Measurements from ENCODE around the gene CD53. TPM values are rescaled to one million over a fixed set of nuclear protein-coding genes. Genes with fewer than 3 reads are reported as not detected.

The CD53 gene
- total RNA-seq, 1 experiment from 2014 or later = not detected

DNA sequence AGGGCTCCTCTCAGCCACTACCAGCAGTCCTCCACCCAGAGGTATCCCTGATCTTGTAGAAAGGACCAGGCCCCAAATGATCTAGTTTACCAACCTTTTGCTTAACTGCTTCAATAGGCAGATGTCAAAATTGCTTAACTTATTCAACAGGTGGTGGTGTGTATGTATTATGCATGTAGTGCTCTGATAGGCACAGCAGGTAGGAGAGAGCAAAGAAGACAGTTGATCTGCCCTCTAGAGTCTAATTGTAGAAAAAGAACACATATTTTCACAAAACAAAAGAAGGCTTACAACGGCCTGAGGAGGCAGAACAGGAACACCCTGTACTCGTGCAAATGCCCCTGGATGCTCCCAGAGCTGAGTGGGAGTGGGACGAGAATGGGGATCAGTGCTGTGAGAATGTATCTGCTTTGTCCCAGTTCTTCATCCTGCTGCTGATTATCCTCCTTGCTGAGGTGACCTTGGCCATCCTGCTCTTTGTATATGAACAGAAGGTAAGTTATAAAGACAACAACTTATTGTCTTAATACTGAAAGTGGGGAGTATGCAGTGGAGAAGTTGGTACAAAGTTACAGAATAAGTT is 21.1 kb downstream of the CD53 start:
- Mint-ChIP-seq H3K4me3 (ENCODE audit: low read depth, unreplicated experiment) (no peak overlapping the region), H3K27me3 (ENCODE audit: unreplicated experiment) (peaks cover 69% of the 10 kb centered on the region), H3K9me3 (ENCODE audit: low read depth, unreplicated experiment) (no peaks in the 10 kb centered on the region), H3K36me3 (ENCODE audit: insufficient read depth, unreplicated experiment) (no peaks in the 10 kb centered on the region), H3K27ac (ENCODE audit: unreplicated experiment) (no peak overlapping the region), H3K4me1 (ENCODE audit: low read depth, unreplicated experiment) (no peaks in the 10 kb centered on the region)
- TF ChIP-seq, protein P1, sequence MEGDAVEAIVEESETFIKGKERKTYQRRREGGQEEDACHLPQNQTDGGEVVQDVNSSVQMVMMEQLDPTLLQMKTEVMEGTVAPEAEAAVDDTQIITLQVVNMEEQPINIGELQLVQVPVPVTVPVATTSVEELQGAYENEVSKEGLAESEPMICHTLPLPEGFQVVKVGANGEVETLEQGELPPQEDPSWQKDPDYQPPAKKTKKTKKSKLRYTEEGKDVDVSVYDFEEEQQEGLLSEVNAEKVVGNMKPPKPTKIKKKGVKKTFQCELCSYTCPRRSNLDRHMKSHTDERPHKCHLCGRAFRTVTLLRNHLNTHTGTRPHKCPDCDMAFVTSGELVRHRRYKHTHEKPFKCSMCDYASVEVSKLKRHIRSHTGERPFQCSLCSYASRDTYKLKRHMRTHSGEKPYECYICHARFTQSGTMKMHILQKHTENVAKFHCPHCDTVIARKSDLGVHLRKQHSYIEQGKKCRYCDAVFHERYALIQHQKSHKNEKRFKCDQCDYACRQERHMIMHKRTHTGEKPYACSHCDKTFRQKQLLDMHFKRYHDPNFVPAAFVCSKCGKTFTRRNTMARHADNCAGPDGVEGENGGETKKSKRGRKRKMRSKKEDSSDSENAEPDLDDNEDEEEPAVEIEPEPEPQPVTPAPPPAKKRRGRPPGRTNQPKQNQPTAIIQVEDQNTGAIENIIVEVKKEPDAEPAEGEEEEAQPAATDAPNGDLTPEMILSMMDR (IDR thresholded peaks at IDR 0.05; ENCODE audit: unreplicated experiment) = no peak
- CTCF ChIA-PET = no interaction called here
- no TSS peak for BruUV-seq (replicated peaks)
- intact Hi-C loops (cut with micrococcal nuclease; ENCODE audit: unreplicated experiment) = no loop called here
- no peak for DNase-seq

DNA sequence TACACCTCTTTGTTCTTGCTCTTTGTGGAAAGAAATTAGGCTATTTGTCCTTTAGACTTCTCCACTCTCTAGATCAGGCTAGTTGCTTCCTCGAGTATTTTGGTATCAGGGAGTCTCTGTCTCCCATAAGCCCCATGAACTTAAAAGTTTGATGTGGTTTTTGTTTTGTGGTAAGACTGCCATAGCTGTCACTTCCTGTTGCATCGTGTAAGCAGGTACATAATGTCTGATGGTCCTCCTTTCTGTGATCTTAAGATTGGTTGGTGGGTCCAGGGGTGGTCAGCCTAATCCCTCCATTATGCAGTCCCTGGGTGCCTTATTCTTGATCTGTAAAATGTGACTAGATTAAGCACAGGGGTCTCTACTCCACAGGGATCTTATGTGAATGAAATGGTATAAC is 23.1 kb downstream of the CD53 start:
- CTCF ChIA-PET = no interaction called here
- TF ChIP-seq, protein P1 (IDR thresholded peaks at IDR 0.05; ENCODE audit: unreplicated experiment) = no peak
- no peaks in the 10 kb centered on the region for H3K36me3 Mint-ChIP-seq (ENCODE audit: insufficient read depth, unreplicated experiment)
- no peaks in the 10 kb centered on the region for H3K4me1 Mint-ChIP-seq (ENCODE audit: low read depth, unreplicated experiment)
- H3K4me3 Mint-ChIP-seq (ENCODE audit: low read depth, unreplicated experiment) = no peak overlapping the region
- no peak overlapping the region for H3K27ac Mint-ChIP-seq (ENCODE audit: unreplicated experiment)
- H3K9me3 Mint-ChIP-seq (ENCODE audit: low read depth, unreplicated experiment) = no peaks in the 10 kb centered on the region
- no TSS peak for BruUV-seq (replicated peaks)
- DNase-seq = no peak
- intact Hi-C loops (cut with micrococcal nuclease; ENCODE audit: unreplicated experiment) = no loop called here
- H3K27me3 Mint-ChIP-seq (ENCODE audit: unreplicated experiment) = peaks cover 65% of the 10 kb centered on the region

DNA sequence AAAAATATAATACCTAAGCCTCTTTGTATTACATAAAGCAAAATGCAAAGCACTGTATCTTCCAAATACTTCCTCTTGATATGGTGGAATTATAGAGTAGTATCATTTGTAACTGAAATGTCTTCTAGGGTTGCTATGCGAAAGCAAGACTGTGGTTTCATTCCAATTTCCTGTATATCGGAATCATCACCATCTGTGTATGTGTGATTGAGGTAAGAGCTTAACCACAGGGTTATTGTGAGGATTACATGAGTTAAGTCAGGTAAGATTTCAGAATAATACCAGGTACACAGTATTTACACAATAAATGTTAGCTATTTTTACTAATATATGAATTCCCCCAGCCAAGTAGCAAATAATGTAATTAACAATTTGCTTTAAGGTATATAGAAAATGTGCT is 24.7 kb downstream of the CD53 start:
- Mint-ChIP-seq H3K27ac (ENCODE audit: unreplicated experiment) (no peak overlapping the region), H3K4me1 (ENCODE audit: low read depth, unreplicated experiment) (no peaks in the 10 kb centered on the region), H3K9me3 (ENCODE audit: low read depth, unreplicated experiment) (no peaks in the 10 kb centered on the region), H3K27me3 (ENCODE audit: unreplicated experiment) (peaks cover 49% of the 10 kb centered on the region), H3K4me3 (ENCODE audit: low read depth, unreplicated experiment) (no peak overlapping the region), H3K36me3 (ENCODE audit: insufficient read depth, unreplicated experiment) (no peaks in the 10 kb centered on the region)
- CTCF ChIA-PET = interaction anchor here (0.6 kb wide), 1 partner anchor 84 kb away, joined by 3 read pairs; no protein-coding TSS in a partner anchor
- TF ChIP-seq, protein P1 (IDR thresholded peaks at IDR 0.05; ENCODE audit: unreplicated experiment) = no peak
- intact Hi-C loops (cut with micrococcal nuclease; ENCODE audit: unreplicated experiment) = no loop called here
- no TSS peak for BruUV-seq (replicated peaks)
- DNase-seq = no peak

DNA sequence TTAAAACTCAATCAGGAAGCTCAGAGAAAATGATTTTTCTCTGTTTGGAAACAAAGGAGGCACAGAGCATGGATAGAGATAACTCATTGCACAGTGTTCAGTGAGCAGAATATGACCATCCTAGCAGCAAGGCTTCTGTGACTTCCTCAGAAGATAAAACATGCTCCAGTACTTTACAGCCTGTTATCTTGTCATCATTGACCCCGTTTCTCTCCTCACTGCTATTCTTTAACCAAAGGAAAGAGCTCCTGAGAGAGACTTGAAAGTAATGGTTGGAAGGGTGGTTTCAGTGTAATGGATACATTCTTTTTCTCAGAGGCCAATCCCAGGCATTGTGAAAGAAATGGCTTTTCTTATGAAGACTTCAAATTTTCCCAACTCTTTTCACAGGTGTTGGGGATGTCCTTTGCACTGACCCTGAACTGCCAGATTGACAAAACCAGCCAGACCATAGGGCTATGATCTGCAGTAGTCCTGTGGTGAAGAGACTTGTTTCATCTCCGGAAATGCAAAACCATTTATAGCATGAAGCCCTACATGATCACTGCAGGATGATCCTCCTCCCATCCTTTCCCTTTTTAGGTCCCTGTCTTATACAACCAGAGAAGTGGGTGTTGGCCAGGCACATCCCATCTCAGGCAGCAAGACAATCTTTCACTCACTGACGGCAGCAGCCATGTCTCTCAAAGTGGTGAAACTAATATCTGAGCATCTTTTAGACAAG is 25.9 kb downstream of the CD53 start:
- CTCF ChIA-PET = no interaction called here
- H3K27me3 Mint-ChIP-seq (ENCODE audit: unreplicated experiment) = peaks cover 37% of the 10 kb centered on the region
- no TSS peak for BruUV-seq (replicated peaks)
- DNase-seq = no peak
- H3K36me3 Mint-ChIP-seq (ENCODE audit: insufficient read depth, unreplicated experiment) = no peaks in the 10 kb centered on the region
- TF ChIP-seq, protein P1 (IDR thresholded peaks at IDR 0.05; ENCODE audit: unreplicated experiment) = no peak
- no peak overlapping the region for H3K27ac Mint-ChIP-seq (ENCODE audit: unreplicated experiment)
- intact Hi-C loops (cut with micrococcal nuclease; ENCODE audit: unreplicated experiment) = no loop called here
- no peaks in the 10 kb centered on the region for H3K4me1 Mint-ChIP-seq (ENCODE audit: low read depth, unreplicated experiment)
- no peaks in the 10 kb centered on the region for H3K9me3 Mint-ChIP-seq (ENCODE audit: low read depth, unreplicated experiment)
- no peak overlapping the region for H3K4me3 Mint-ChIP-seq (ENCODE audit: low read depth, unreplicated experiment)

Data from Calu3 (cell line).